ENCODE data around the gene LY9. TPM values are rescaled to one million over a fixed set of nuclear protein-coding genes. Genes with fewer than 3 reads are reported as not detected.

Gene LY9
- total RNA-seq, 2 donors from 2014 or later = 5.2 to 9.7 TPM

DNA sequence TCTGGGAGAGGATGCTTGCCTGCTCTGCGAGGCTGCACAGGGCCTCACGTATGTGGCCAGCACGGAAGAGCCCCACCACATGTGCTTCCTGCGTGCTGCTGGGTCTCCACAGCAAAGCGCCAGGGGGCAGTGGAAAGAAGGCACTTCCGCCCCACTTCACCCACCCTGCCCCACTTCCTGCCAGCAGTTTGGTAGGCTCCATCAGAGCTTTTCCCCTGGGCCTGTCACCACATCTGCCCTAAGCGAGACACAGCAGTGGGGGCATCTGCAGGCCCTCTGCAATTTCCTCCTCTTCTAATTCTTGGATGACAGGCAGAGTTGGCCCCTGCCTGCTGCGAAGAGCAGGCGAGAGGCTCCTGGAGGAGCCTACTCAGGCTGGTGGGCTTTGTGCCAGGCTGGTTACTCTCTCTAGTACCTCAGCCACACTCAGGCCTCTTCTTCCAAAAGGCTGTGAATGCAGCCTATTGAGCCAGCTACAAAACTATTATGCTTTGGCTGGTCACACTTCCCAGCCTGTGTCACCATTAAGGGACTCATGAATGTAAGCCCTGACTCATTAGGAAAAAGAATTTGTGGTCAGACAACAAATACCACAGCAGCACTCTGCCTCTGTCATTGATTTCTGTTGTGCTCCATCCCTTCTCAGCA lies 41.7 kb downstream of the LY9 start:
- peak; percentile 85 to 91 for ATAC-seq
- DNase-seq (ENCODE audit: low spot score in 2 of 2) = peak; percentile 63 to 79
- Mint-ChIP-seq H3K27ac (peak overlapping the region; percentile 83 to 98), H3K36me3 (no peaks in the 10 kb centered on the region), H3K9me3 (no peaks in the 10 kb centered on the region)

- ATAC-seq (no peak), DNase-seq (ENCODE audit: low spot score in 2 of 2) (no peak)
- H3K9me3 Mint-ChIP-seq = no peaks in the 10 kb centered on the region
- peak overlapping the region in 1 of 2 donors; percentile 44 for H3K27ac Mint-ChIP-seq
- no peaks in the 10 kb centered on the region for H3K36me3 Mint-ChIP-seq
Observed at GRCh38 chr1:160838888-160839287, 42.9 kb downstream of the LY9 start.

DNA sequence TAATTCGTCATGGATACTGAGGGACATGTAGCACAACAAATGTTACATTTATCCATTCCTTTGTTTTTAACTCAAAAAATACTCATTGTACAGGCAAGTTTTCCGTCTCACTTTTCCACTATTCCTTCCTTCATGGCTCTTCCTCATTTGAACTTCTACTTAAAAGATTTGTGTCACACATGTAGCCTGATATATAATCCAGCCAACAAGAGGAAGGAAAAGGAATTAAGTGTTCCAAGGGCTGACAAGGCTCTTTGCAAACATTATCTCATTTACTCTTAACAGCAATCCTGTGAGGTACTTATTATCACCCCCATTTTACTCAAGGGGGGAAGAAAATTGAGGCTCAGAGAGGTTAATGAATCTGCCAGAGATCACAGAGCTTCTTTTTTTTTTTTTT lies 43.8 kb downstream of the LY9 start:
- no peak overlapping the region for H3K27ac Mint-ChIP-seq
- H3K9me3 Mint-ChIP-seq = no peaks in the 10 kb centered on the region
- DNase-seq (ENCODE audit: low spot score in 2 of 2) (no peak), ATAC-seq (no peak)
- H3K36me3 Mint-ChIP-seq = no peaks in the 10 kb centered on the region

GRCh38 chr1:160841079-160841478 lies 45.1 kb downstream of the LY9 start:
- Mint-ChIP-seq H3K9me3 (peaks cover 0 to 6% of the 10 kb centered on the region in 2 donors), H3K27ac (no peak overlapping the region), H3K36me3 (peaks cover 0 to 7% of the 10 kb centered on the region in 2 donors)
- DNase-seq (ENCODE audit: low spot score in 2 of 2) = no peak
- no peak for ATAC-seq

DNA sequence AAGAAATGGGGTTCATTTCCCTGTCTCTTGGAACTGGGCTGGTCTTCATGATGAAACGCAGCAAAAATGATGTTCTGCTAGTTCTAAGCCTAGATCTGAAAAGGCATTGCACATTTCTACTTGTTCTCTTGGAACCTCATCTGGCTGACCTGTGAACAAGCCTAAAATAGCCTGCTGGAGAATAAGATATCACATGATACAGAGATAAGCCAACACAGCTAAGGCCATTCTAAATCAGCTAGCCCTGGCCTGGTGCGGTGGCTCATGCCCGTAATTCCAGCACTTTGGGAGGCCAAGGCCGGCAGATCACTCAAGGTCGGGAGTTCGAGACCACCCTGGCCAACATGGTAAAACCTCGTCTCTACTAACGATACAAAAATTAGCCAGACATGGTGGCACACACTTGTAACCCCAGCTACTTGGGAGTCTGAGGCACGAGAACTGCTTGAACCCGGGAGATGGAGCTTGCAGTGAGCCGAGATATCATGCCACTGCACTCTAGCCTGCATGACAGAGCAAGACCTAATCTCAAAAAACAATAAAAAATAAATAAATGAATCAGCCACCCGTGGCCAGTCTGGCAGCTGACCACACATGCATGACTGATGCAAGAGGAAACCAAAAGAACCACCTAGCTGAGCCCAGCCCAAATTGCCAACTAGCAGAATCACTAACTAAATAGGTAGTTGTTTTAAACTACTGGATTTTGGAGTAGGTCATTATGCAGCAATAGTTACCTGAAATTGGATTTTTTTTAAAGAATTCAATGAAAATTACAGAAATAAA lies 48.7 kb downstream of the LY9 start:
- H3K36me3 Mint-ChIP-seq = peaks cover 0 to 7% of the 10 kb centered on the region in 2 donors
- no peak for ATAC-seq
- H3K9me3 Mint-ChIP-seq = peaks cover 0 to 10% of the 10 kb centered on the region in 2 donors
- no peak overlapping the region for H3K27ac Mint-ChIP-seq
- no peak for DNase-seq (ENCODE audit: low spot score in 2 of 2)

- ATAC-seq (no peak), DNase-seq (ENCODE audit: low spot score in 2 of 2) (no peak)
- peaks cover 0 to 10% of the 10 kb centered on the region in 2 donors for H3K9me3 Mint-ChIP-seq
- H3K27ac Mint-ChIP-seq = no peak overlapping the region
- H3K36me3 Mint-ChIP-seq = peaks cover 0 to 7% of the 10 kb centered on the region in 2 donors
Observed at GRCh38 chr1:160846281-160846680, 50.3 kb downstream of the LY9 start.

DNA sequence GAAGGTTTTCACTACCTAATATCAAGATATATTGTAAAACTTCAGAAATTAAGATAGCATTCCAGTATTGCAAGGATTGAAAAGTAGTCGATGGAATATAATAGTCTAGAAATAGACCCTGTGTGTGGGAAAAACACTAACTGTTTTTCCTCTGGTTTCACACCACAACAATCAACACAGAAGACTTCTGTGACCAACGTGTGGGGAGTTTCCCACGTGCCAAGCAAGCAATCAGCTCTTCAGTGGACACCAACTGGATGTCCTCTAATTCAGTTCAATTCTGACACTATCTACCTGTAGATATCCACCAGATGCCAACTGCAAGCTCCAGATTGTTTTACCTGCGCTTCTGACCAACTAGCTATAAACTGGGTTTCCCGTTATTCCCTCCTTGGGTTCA lies 54.6 kb downstream of the LY9 start:
- no peak for DNase-seq (ENCODE audit: low spot score in 2 of 2)
- no peak overlapping the region for H3K27ac Mint-ChIP-seq
- no peak for ATAC-seq
- H3K9me3 Mint-ChIP-seq = peaks cover 0 to 4% of the 10 kb centered on the region in 2 donors
- H3K36me3 Mint-ChIP-seq = peaks cover 0 to under 1% of the 10 kb centered on the region in 2 donors

GRCh38 chr1:160850993-160851392 lies 55.0 kb downstream of the LY9 start:
- H3K9me3 Mint-ChIP-seq = peaks cover 0 to 4% of the 10 kb centered on the region in 2 donors
- no peak overlapping the region for H3K27ac Mint-ChIP-seq
- DNase-seq (ENCODE audit: low spot score in 2 of 2) (no peak), ATAC-seq (no peak)
- no peaks in the 10 kb centered on the region for H3K36me3 Mint-ChIP-seq

GRCh38 chr1:160853014-160853413 lies 57.0 kb downstream of the LY9 start:
- Mint-ChIP-seq H3K27ac (no peak overlapping the region), H3K9me3 (peaks cover 0 to 3% of the 10 kb centered on the region in 2 donors), H3K36me3 (no peaks in the 10 kb centered on the region)
- ATAC-seq (no peak), DNase-seq (ENCODE audit: low spot score in 2 of 2) (no peak)

- ATAC-seq (no peak), DNase-seq (ENCODE audit: low spot score in 2 of 2) (no peak)
- H3K9me3 Mint-ChIP-seq = no peaks in the 10 kb centered on the region
- H3K27ac Mint-ChIP-seq = no peak overlapping the region
- no peaks in the 10 kb centered on the region for H3K36me3 Mint-ChIP-seq
Observed at GRCh38 chr1:160853754-160854153, 57.8 kb downstream of the LY9 start.

GRCh38 chr1:160855181-160855981 lies 59.4 kb downstream of the LY9 start:
- Mint-ChIP-seq H3K9me3 (no peaks in the 10 kb centered on the region), H3K27ac (no peak overlapping the region), H3K36me3 (no peaks in the 10 kb centered on the region)
- DNase-seq (ENCODE audit: low spot score in 2 of 2) = no peak
- peak in 1 of 2 donors; percentile 41 for ATAC-seq

- Mint-ChIP-seq H3K36me3 (no peaks in the 10 kb centered on the region), H3K27ac (no peak overlapping the region), H3K9me3 (no peaks in the 10 kb centered on the region)
- no peak for DNase-seq (ENCODE audit: low spot score in 2 of 2)
- no peak for ATAC-seq
Observed at GRCh38 chr1:160858097-160858496, 62.1 kb downstream of the LY9 start.

- H3K9me3 Mint-ChIP-seq = no peaks in the 10 kb centered on the region
- H3K36me3 Mint-ChIP-seq = no peaks in the 10 kb centered on the region
- no peak for DNase-seq (ENCODE audit: low spot score in 2 of 2)
- no peak overlapping the region for H3K27ac Mint-ChIP-seq
- no peak for ATAC-seq
Observed at GRCh38 chr1:160858507-160858906, 62.5 kb downstream of the LY9 start.

DNA sequence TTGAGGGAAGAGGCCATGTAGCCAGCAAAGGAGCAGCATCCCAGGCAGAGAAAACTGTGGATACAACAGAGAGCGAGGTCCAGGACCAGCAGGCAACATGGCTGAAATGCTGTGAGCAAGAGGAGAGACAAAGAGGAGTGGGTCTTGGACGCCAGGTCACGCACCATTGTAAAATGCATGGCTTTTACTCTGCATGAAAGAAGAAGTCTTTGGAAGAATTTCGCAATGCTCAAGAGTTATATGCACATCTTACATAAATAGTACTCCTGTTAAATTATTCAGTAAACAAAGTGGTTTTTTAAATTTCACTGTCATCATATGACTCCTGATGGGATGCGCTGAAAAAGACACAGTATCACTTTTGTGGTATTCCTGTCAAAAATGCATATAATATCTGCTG lies 63.2 kb downstream of the LY9 start:
- DNase-seq (ENCODE audit: low spot score in 2 of 2) (no peak), ATAC-seq (no peak)
- no peaks in the 10 kb centered on the region for H3K36me3 Mint-ChIP-seq
- no peak overlapping the region for H3K27ac Mint-ChIP-seq
- no peaks in the 10 kb centered on the region for H3K9me3 Mint-ChIP-seq

- no peaks in the 10 kb centered on the region for H3K36me3 Mint-ChIP-seq
- DNase-seq (ENCODE audit: low spot score in 2 of 2) (no peak), ATAC-seq (no peak)
- H3K9me3 Mint-ChIP-seq = no peaks in the 10 kb centered on the region
- H3K27ac Mint-ChIP-seq = peak overlapping the region in 1 of 2 donors; percentile 37
Observed at GRCh38 chr1:160860840-160861505, 65.0 kb downstream of the LY9 start.

DNA sequence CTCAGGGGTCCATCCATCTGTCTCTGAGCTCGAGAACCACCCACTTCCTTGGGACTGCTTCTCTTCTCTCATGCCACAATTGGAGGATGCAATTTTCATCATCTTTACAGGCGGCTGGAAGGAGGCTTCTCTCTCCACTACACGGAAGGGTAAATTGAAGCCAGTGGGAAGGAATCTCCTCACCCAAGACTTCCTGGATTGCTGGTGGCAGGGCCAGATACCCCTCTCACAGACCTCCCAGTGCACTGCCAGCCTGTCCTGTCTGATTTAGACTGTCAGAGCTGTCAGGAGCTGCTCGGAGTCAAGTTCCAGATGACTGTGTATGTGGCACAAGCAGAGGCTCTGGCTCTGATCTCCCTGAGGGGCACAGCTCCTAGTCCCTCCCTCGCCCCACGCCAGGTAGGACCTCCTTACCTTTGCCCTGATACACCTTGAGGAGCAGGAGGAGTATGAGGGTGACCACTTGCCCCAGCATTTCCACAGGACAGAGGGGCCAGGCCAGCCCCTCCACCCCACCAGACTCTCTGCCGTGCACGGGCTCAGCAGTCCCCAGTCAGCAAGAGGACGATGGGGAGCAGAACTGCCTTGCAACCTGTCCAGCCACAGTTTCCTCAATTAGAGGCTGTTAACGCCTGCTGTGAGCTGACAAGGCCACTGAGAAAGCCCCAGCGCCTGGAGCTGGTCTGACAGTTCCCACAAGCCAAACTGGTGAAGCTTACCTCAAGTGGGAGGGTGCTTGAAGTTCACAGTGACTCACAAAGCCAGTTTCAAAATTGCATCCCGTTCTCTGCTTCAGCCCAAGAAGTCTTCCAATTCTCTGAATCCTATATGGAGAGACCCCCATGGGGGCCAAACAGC lies 66.5 kb downstream of the LY9 start, which contains the start of gene CD244:
Gene CD244, minus strand, starts transcription at position 685 of the 858 bp plus-strand sequence. Its CDS starts 210 bp downstream, at position 475.
- Mint-ChIP-seq H3K36me3 (no peaks in the 10 kb centered on the region), H3K9me3 (no peaks in the 10 kb centered on the region), H3K27ac (peak within 1 kb of the TSS; percentile 18 to 38)
- ATAC-seq (peak; percentile 95 to 98), DNase-seq (ENCODE audit: low spot score in 2 of 2) (peak; percentile 51 to 66)
